COR-L47 (cell line): Measurements from ENCODE around the gene RPS19.

Source experiments
- DNase-seq: peaks from one replicate; lab custom pipeline; 2025; lab: John Stamatoyannopoulos, UW

RPS19 gene

GRCh38 chr19:41879080-41879479 lies 19.0 kb downstream of the RPS19 start:
- DNase-seq, result no peak

GRCh38 chr19:41879670-41880328 lies 19.7 kb downstream of the RPS19 start:
- no peak for DNase-seq

- DNase-seq, result no peak
Observed at GRCh38 chr19:41880329-41880708, 20.3 kb downstream of the RPS19 start.

- DNase-seq, result peak; percentile 45
Observed at GRCh38 chr19:41882568-41883462, 22.8 kb downstream of the RPS19 start, which contains the start of gene ARHGEF1. Gene ARHGEF1 (plus strand): TSS chr19:41883184. CDS start chr19:41888083, 4,899 bp downstream.

GRCh38 chr19:41883463-41883820 lies 23.4 kb downstream of the RPS19 start:
- DNase-seq, result no peak

- DNase-seq, result peak; percentile 96
Observed at GRCh38 chr19:41883821-41884733, 24.0 kb downstream of the RPS19 start.

GRCh38 chr19:41886761-41887710 lies 27.0 kb downstream of the RPS19 start:
- no peak for DNase-seq

- no peak for DNase-seq
Observed at GRCh38 chr19:41887711-41888382, 27.8 kb downstream of the RPS19 start.

GRCh38 chr19:41888926-41889325 lies 28.9 kb downstream of the RPS19 start:
- DNase-seq, result no peak

GRCh38 chr19:41889896-41890295 lies 29.8 kb downstream of the RPS19 start:
- no peak for DNase-seq

- no peak for DNase-seq
Observed at GRCh38 chr19:41890936-41891335, 30.9 kb downstream of the RPS19 start.

- no peak for DNase-seq
Observed at GRCh38 chr19:41892173-41892902, 32.3 kb downstream of the RPS19 start.

- DNase-seq, result no peak
Observed at GRCh38 chr19:41893899-41894298, 33.8 kb downstream of the RPS19 start.

GRCh38 chr19:41894350-41894749 lies 34.3 kb downstream of the RPS19 start:
- no peak for DNase-seq

- no peak for DNase-seq
Observed at GRCh38 chr19:41895745-41896580, 35.9 kb downstream of the RPS19 start.

- DNase-seq, result no peak
Observed at GRCh38 chr19:41896581-41896942, 36.5 kb downstream of the RPS19 start.

- DNase-seq, result no peak
Observed at GRCh38 chr19:41897181-41897580, 37.1 kb downstream of the RPS19 start.

GRCh38 chr19:41897820-41898219 lies 37.8 kb downstream of the RPS19 start:
- no peak for DNase-seq

GRCh38 chr19:41898235-41898634 lies 38.2 kb downstream of the RPS19 start:
- DNase-seq, result no peak
